HL-60/S4 (cell line): ENCODE data around the gene TGM3.

ENCODE experiments used
- in situ Hi-C: fragments of 300-500 bp; cut with MboI; formaldehyde crosslinking; loops from 2 replicates; pipeline ENCODE4 v1.14.3; 2022; ENCODE audit warnings: low sequenced_read_pairs

TGM3 gene

DNA sequence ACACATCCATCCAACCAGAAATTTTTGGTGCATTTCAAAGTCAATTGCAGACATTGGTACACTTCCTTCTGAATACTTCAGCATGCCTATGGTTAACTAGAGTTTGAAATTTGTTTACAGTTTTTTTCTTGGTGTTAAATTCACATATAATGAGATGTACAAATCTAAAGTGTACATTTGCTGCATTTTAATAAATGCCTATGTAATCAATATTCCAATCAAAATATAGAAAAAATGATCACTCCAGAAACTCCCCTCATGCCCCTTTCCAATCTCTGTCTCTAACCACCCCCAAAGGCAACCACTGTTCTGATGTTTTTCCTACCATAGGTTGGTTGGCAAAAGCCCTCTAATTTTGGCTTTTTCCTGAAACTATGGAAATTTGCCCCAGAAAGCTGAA is 77.3 kb downstream of the TGM3 start:
- in situ Hi-C loops = no loop called here

DNA sequence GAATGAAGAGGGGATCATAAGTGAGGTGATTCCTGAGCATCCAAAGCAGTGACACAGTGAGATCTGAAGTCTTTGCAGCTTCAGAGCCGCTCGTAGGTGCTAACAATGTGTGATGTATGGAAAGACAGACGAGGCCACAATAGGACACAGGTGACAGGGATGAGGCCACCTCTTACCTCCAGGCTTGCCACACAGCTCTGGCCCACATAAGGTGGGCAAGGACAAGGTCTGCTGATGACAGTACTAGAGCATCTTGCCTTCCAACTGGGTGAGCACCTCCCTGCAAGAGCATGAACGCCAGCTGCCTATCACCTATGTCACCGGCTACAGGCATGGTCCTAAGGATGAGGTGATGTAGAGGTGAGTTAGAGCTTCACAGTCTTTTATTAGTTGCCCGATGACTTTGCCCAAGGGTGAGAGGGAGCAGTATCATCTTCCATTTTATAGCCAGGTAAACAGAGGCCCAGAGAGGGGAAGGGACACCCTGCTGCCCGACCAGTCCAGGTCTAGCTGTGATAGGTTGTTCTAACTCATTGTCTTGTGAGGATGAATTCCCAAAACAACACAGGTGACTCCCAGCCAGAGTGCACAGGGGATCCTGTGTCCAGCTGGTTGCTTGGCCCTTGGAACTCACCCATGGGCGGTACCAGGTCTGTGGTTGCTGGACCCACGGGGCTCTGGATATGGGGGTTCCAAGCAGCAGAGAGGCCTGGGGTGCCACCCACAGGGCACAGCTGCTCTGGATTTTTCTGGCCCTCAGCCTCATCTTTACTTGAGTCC is 78.7 kb downstream of the TGM3 start:
- in situ Hi-C loops = no loop called here

- in situ Hi-C loops = no loop called here
Measured at GRCh38 chr20:2378893-2379292, 83.1 kb downstream of the TGM3 start.

DNA sequence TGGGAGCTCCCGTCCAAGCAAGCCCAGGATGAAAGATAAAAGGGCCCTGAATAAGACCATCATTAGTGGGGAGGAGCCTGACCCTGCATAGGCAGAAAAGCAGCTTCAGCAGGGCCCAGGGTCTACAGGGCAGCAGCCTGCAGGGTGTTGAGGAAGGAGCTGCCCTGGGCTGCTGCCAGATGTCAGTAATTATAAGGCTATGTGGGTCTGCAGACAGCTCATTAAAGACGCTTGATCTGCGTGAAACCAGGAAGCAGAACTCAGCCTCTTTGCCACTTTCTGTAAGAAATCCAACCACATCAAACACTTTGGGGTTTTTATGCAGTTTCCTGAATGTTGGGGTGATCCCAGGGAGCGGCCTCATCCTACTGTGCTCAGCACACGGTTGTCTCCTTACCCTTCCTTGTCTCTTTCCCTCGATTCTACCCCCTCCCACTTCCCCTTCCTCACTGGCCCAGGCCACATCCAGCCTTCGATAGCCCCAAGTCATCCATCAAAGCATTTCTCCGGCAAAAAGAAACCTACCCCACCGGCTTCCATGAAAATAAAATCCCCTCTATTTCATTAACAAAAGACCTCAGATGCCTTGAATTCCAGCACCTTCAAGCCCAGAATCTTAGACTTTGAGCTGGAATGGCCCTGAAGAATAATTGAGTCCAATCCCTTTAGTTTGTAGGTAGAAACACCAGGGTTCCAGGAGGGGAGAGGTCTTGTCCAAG is 83.9 kb downstream of the TGM3 start:
- in situ Hi-C loops = no loop called here

- in situ Hi-C loops = no loop called here
Measured at GRCh38 chr20:2380601-2381000, 84.8 kb downstream of the TGM3 start, which contains the start of gene TGM6. TGM6 (plus strand) TSS chr20:2380901; CDS start chr20:2380969, 68 bp downstream.

DNA sequence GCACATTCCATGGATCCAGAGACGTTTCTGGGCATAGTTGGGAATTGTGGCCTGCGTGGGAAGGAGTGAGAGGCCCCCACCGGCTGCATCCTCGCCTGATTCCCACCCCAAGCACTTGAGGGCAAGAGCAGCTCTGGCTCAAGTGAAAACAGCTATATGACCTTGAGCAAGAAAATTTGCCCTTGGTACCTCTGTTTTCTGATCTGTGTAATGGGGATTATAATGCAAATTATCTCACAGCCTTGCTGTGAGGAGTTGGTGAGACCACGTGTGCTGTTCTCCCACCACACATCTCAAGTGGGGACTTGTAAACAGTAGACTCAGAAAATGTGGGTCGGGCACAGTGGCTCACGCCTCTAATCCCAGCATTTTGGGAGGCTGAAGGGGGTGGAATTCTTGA is 85.5 kb downstream of the TGM3 start:
- in situ Hi-C loops = no loop called here

DNA sequence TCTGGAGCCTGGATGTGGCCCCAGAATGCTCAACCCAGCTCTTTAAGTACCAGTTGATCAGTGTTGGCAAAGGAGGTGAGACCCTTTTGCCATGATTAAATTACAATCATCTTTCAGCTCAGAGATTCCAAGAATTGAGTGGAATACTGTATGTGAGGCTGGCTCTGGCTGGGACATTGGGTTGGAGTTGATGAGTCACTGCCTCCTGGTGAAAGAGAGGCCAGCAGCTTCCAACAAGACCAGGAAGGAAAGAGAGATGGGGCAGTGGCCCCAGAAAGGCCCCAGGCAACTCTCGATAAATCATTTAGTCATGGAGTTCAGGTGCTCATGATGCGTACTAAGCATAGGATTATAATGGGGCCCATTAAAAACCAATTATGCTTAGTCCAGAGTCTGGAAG is 87.0 kb downstream of the TGM3 start:
- in situ Hi-C loops = no loop called here

- in situ Hi-C loops = no loop called here
Measured at GRCh38 chr20:2385026-2385425, 89.2 kb downstream of the TGM3 start.

- in situ Hi-C loops = no loop called here
Measured at GRCh38 chr20:2385496-2385895, 89.7 kb downstream of the TGM3 start.

DNA sequence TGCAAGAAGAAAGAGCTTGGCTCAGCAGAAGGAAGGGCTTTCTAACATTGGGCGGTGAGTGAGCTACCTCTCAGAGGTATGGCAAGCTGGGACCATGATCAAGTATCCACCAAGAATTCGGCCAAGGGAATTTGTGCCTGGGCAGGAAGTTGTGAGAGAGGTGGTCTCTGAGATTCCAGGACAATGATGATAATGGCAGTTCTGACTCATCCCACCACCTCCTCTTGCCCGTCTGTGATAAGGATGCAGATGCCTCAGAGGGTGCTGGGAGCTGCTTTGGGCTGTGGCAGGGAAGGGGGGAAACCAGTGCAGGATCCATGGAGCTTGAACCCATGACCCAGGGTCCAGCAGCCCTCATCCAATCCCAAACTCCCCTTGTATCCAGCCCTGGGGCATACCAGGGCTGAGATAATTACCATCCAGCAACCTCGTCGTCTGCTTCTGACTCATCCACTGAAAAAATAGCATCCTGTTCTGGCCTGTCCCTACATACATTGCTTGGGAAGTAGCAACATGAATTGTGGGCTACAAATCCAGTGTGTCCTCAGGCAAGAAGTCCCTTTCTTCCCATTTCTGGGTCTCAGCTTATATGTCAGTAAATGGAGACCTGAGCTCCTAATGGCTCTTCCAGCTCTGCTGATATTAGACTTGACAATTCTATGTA is 90.8 kb downstream of the TGM3 start:
- in situ Hi-C loops = no loop called here

GRCh38 chr20:2387180-2387577 is 91.4 kb downstream of the TGM3 start:
- in situ Hi-C loops = no loop called here

DNA sequence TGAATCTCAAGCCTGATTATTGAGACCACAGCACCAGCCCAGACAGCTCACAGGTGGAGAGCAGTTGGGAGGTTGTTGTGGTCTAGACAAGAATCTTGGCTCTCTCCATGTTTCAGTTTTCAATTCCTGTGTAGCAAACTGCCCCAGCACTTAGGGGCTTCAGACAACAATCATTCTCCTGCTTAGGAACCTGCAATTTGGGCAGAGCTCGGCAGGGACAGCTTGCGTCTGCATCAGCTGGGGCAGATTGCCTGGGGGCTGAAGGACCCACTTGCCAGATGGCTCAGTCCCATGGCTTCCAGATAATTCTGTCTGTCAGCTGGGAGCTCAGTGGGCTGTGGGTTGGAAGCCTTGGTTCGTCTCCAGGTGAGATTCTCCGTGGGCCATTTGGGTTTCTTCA is 91.8 kb downstream of the TGM3 start:
- in situ Hi-C loops = no loop called here
